Liver (tissue), 9 donors: ENCODE results near the gene CSDE1. TPM values are rescaled to one million over a fixed set of nuclear protein-coding genes. Genes with fewer than 3 reads are reported as not detected.

ENCODE experiments used
- DNase-seq: peaks from one replicate; pipeline ENCODE4 v3.0.0-alpha.2; 2017; ENCODE audit warnings: low spot score
- H3K27ac ChIP-seq, 2 donors: one replicate each; pipeline ENCODE4 v1.7.0; 2013; ENCODE audit warnings: inconsistent platforms in 2 of 2, low read length in 2 of 2, control low read depth in 1 of 2, low read depth in 1 of 2, mild to moderate bottlenecking in 1 of 2
- H3K27me3 ChIP-seq, 4 donors: one replicate each; pipeline versions ENCODE4 v1.6.1 to v1.7.0; 2013; ENCODE audit warnings: low read length in 3 of 4, inconsistent platforms in 1 of 4, mild to moderate bottlenecking in 1 of 4, moderate library complexity in 1 of 4; ENCODE audit not compliant: control insufficient read depth in 4 of 4, insufficient read depth in 4 of 4
- H3K36me3 ChIP-seq, 4 donors: one replicate each; pipeline versions ENCODE4 v1.6.1 to v1.7.0; 2013; ENCODE audit warnings: low read length in 3 of 4, mild to moderate bottlenecking in 3 of 4, low read depth in 1 of 4, moderate library complexity in 1 of 4; ENCODE audit not compliant: control insufficient read depth in 4 of 4, insufficient read depth in 3 of 4
- H3K4me1 ChIP-seq, 4 donors: one replicate each; pipeline versions ENCODE4 v1.6.1 to v1.7.0; 2013; ENCODE audit warnings: low read length in 3 of 4, mild to moderate bottlenecking in 3 of 4, moderate library complexity in 1 of 4; ENCODE audit not compliant: control insufficient read depth in 4 of 4, insufficient read depth in 4 of 4
- H3K4me3 ChIP-seq, 3 donors: one replicate each; pipeline versions ENCODE4 v1.6.1 to v1.7.0; 2013; ENCODE audit warnings: low read length in 3 of 3, control low read depth in 1 of 3, low read depth in 1 of 3, mild to moderate bottlenecking in 1 of 3
- H3K9ac ChIP-seq, 2 donors: one replicate each; pipeline ENCODE4 v1.7.0; 2013; ENCODE audit warnings: low read length in 2 of 2, mild to moderate bottlenecking in 2 of 2, moderate library complexity in 2 of 2, control low read depth in 1 of 2, low read depth in 1 of 2
- H3K9me3 ChIP-seq, 4 donors: one replicate each; pipeline versions ENCODE4 v1.6.1 to v1.7.0; 2013; ENCODE audit warnings: low read length in 3 of 4; ENCODE audit not compliant: control insufficient read depth in 4 of 4
- ATF3 ChIP-seq: IDR thresholded peaks from 2 replicates; pipeline ENCODE4 v1.6.1; 2016; ENCODE audit warnings: antibody characterized with exemption
- CTCF ChIP-seq: fragments of 150-350 bp; IDR thresholded peaks from 2 replicates; pipeline ENCODE4 v1.5.1; 2017; ENCODE audit warnings: improper control_type of control experiment, low read depth, low read length; ENCODE audit not compliant: missing input control
- EGR1 ChIP-seq, 2 donors: IDR thresholded peaks; 2 replicates each; pipeline ENCODE4 v1.6.1; 2016 to 2018; ENCODE audit warnings: antibody characterized with exemption in 2 of 2, low read depth in 2 of 2
- FOXA1 ChIP-seq: IDR thresholded peaks from 2 replicates; pipeline ENCODE4 v1.6.1; 2016; ENCODE audit warnings: antibody characterized with exemption
- FOXA2 ChIP-seq: IDR thresholded peaks from 2 replicates; pipeline ENCODE4 v1.6.1; 2016; ENCODE audit warnings: antibody characterized with exemption
- GABPA ChIP-seq, 2 donors: IDR thresholded peaks in 1 of 2; conservative IDR thresholded peaks in 1 of 2; 2 replicates each; pipeline ENCODE4 v1.6.1; 2016; ENCODE audit warnings: antibody characterized with exemption in 2 of 2, mild to moderate bottlenecking in 1 of 2, moderate library complexity in 1 of 2
- HNF4A ChIP-seq, 2 donors: conservative IDR thresholded peaks; 2 replicates each; pipeline ENCODE4 v1.6.1; 2016; ENCODE audit warnings: antibody characterized with exemption in 2 of 2, mild to moderate bottlenecking in 2 of 2
- HNF4G ChIP-seq: IDR thresholded peaks from 2 replicates; pipeline ENCODE4 v1.6.1; 2016; ENCODE audit warnings: antibody characterized with exemption
- JUND ChIP-seq, 2 donors: IDR thresholded peaks; 2 replicates each; pipeline ENCODE4 v1.6.1; 2016; ENCODE audit warnings: antibody characterized with exemption in 2 of 2
- NR2F2 ChIP-seq: IDR thresholded peaks from 2 replicates; pipeline ENCODE4 v1.6.1; 2016; ENCODE audit warnings: antibody characterized with exemption
- RAD21 ChIP-seq, 2 donors: IDR thresholded peaks; 2 replicates each; pipeline ENCODE4 v1.6.1; 2016; ENCODE audit warnings: antibody characterized with exemption in 2 of 2, mild to moderate bottlenecking in 2 of 2
- REST ChIP-seq: IDR thresholded peaks from 2 replicates; pipeline ENCODE4 v1.6.1; 2016; ENCODE audit warnings: antibody characterized with exemption, mild to moderate bottlenecking
- RXRA ChIP-seq, 2 donors: IDR thresholded peaks; 2 replicates each; pipeline ENCODE4 v1.6.1; 2017 to 2018; ENCODE audit warnings: antibody characterized with exemption in 2 of 2, mild to moderate bottlenecking in 1 of 2
- SP1 ChIP-seq: IDR thresholded peaks from 2 replicates; pipeline ENCODE4 v1.6.1; 2018; ENCODE audit warnings: antibody characterized with exemption, mild to moderate bottlenecking
- TAF1 ChIP-seq: conservative IDR thresholded peaks from 2 replicates; pipeline ENCODE4 v1.6.1; 2016; ENCODE audit warnings: antibody characterized with exemption, mild to moderate bottlenecking
- YY1 ChIP-seq: IDR thresholded peaks from 2 replicates; pipeline ENCODE4 v1.6.1; 2016; ENCODE audit warnings: antibody characterized with exemption, mild to moderate bottlenecking
- WGBS: extraction: QIAGEN DNeasy Blood & Tissue Kit; methylation state at CpG from one replicate; pipeline ENCODE4 v1.1.7; 2013; 5-methylcytosine and 5-hydroxymethylcytosine counted together
- polyA plus RNA-seq, 2 donors: library from polyadenylated mRNA; stranded (reverse) in 1 of 2; unstranded in 1 of 2; fragments of 200-250 nt in 1 of 2; fragments of >200 nt in 1 of 2; fragmentation: Nextera tagmentation in 1 of 2; extraction: Ambion mirVana in 1 of 2; gene quantifications; one replicate each; pipeline versions ENCODE4 v1.2.1 to v1.2.3, GENCODE V29; 2013 to 2015
- total RNA-seq, 2 donors: library from RNA; depleted of rRNA; stranded (reverse); fragments of >200 nt; gene quantifications; one replicate each; pipeline ENCODE4 v1.2.3, GENCODE V29; 2014
- TF ChIP-seq, protein P1 (sequence below): IDR thresholded peaks from 2 replicates; pipeline ENCODE4 v1.6.1; 2016; ENCODE audit warnings: antibody characterized with exemption
- TF ChIP-seq, protein P2 (sequence below): IDR thresholded peaks from 2 replicates; pipeline ENCODE4 v1.6.1; 2016; ENCODE audit warnings: antibody characterized with exemption
- donor health status: healthy.
- donor health status: healthy.
- donor health status: healthy.
- donor health status: healthy.
- donor health status: healthy.

The CSDE1 gene
- total and polyA plus RNA-seq, 4 donors, result 63.7 to 376 (median 132) TPM

- Histone ChIP-seq H3K4me1 (peaks cover 11 to 56% (median 46%) of the 10 kb centered on the region in 4 donors), H3K27me3 (no peaks in the 10 kb centered on the region), H3K9ac (no peak overlapping the region), H3K9me3 (no peaks in the 10 kb centered on the region), H3K36me3 (peaks cover 10 to 58% (median 41%) of the 10 kb centered on the region in 4 donors), H3K4me3 (no peak overlapping the region), H3K27ac (peak overlapping the region; percentile 48 to 59)
- DNase-seq, result no peak
- 35% methylated on average over 4 of the region's 4 CpGs for WGBS
- peak in 1 of 2 donors; percentile 45 for TF ChIP-seq EGR1 (IDR thresholded peaks at IDR 0.05; ENCODE audit: low read depth in 2 of 2)
- peak; percentile 98 to 99 for TF ChIP-seq HNF4A (conservative IDR thresholded peaks at IDR 0.05)
- TF ChIP-seq RAD21 (IDR thresholded peaks at IDR 0.05), result peak; percentile 31 to 43
- TF ChIP-seq REST, result peak; percentile 73
- TF ChIP-seq RXRA (IDR thresholded peaks at IDR 0.05), result peak; percentile 79 to 90
- TF ChIP-seq, protein P1, sequence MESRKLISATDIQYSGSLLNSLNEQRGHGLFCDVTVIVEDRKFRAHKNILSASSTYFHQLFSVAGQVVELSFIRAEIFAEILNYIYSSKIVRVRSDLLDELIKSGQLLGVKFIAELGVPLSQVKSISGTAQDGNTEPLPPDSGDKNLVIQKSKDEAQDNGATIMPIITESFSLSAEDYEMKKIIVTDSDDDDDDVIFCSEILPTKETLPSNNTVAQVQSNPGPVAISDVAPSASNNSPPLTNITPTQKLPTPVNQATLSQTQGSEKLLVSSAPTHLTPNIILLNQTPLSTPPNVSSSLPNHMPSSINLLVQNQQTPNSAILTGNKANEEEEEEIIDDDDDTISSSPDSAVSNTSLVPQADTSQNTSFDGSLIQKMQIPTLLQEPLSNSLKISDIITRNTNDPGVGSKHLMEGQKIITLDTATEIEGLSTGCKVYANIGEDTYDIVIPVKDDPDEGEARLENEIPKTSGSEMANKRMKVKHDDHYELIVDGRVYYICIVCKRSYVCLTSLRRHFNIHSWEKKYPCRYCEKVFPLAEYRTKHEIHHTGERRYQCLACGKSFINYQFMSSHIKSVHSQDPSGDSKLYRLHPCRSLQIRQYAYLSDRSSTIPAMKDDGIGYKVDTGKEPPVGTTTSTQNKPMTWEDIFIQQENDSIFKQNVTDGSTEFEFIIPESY, result peak; percentile 85
- peak; percentile 92 for TF ChIP-seq HNF4G
- TF ChIP-seq FOXA1, result peak; percentile 54
- peak; percentile 60 for TF ChIP-seq FOXA2
- TF ChIP-seq JUND (IDR thresholded peaks at IDR 0.05), result peak; percentile 47 to 62
- no peak for TF ChIP-seq TAF1
- peak in 1 of 2 donors; percentile 63 for TF ChIP-seq GABPA (IDR thresholded peaks at IDR 0.05 in 1 of 2, conservative IDR thresholded peaks at IDR 0.05 in 1 of 2)
- TF ChIP-seq ATF3, result peak; percentile 49
- TF ChIP-seq NR2F2, result no peak
- no peak for TF ChIP-seq CTCF
- TF ChIP-seq, protein P2, sequence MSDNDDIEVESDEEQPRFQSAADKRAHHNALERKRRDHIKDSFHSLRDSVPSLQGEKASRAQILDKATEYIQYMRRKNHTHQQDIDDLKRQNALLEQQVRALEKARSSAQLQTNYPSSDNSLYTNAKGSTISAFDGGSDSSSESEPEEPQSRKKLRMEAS, result peak; percentile 77
- peak; percentile 89 for TF ChIP-seq SP1
- peak; percentile 71 for TF ChIP-seq YY1
Observed at GRCh38 chr1:114720492-114720891, 37.3 kb downstream of the CSDE1 start.
